K562 (cell line): ENCODE data around the gene EYA2.

Source experiments
- BHLHE40 ChIP-seq: IDR thresholded peaks from 2 replicates; pipeline ENCODE4 v1.6.1; 2011; ENCODE audit warnings: low read length, improper control_type of control experiment
- CBFB ChIP-seq: sonication (generic); formaldehyde crosslinking; IDR thresholded peaks from 2 replicates; pipeline ENCODE4 v1.4.0; 2020; ENCODE audit warnings: mild to moderate bottlenecking, missing genetic modification reagents
- CTCF ChIP-seq, 3 experiments: IDR thresholded peaks in 2 of 3; conservative IDR thresholded peaks in 1 of 3; 2 replicates each; pipeline ENCODE4 v1.5.1; 2011 to 2012; ENCODE audit warnings: low read length in 3 of 3, mild to moderate bottlenecking in 3 of 3, control low read depth in 2 of 3, improper control_type of control experiment in 1 of 3, inconsistent platforms in 1 of 3, low read depth in 1 of 3, mixed read lengths in 1 of 3, moderate library complexity in 1 of 3; ENCODE audit not compliant: insufficient read depth in 2 of 3
- HCFC1 ChIP-seq: IDR thresholded peaks from 2 replicates; pipeline ENCODE4 v1.6.1; 2012; ENCODE audit warnings: low read depth, low read length, improper control_type of control experiment
- JUN ChIP-seq, 2 experiments: sonication (generic) in 1 of 2; formaldehyde crosslinking in 1 of 2; IDR thresholded peaks; 2 replicates each; pipeline versions ENCODE4 v1.6.1 to v1.8.0; 2012 to 2022; ENCODE audit warnings: borderline replicate concordance in 2 of 2, mild to moderate bottlenecking in 2 of 2, improper control_type of control experiment in 1 of 2, low read depth in 1 of 2, low read length in 1 of 2, missing genetic modification reagents in 1 of 2
- MAFF ChIP-seq: IDR thresholded peaks from 2 replicates; pipeline ENCODE4 v1.6.1; 2012; ENCODE audit warnings: low read length, improper control_type of control experiment
- NFYB ChIP-seq: IDR thresholded peaks from 2 replicates; pipeline ENCODE4 v1.6.1; 2011; ENCODE audit warnings: mild to moderate bottlenecking, moderate library complexity; ENCODE audit not compliant: insufficient read length; ENCODE audit errors: extremely low read depth
- NR2C2 ChIP-seq, 2 experiments: fragments of 200-800 bp in 1 of 2; sonication (Bioruptor generic) in 1 of 2; sonication (generic) in 1 of 2; formaldehyde crosslinking in 1 of 2; IDR thresholded peaks; 2 replicates each; pipeline versions ENCODE4 v1.6.1 to v1.8.0; 2016 to 2022; ENCODE audit warnings: mild to moderate bottlenecking in 1 of 2, missing compliant biosample characterization in 1 of 2, missing genetic modification characterization in 1 of 2, missing genetic modification reagents in 1 of 2
- POLR2A ChIP-seq: fragments of 450-650 bp; conservative IDR thresholded peaks from 2 replicates; pipeline ENCODE4 v1.6.1; 2016
- RCOR1 ChIP-seq, 2 experiments: IDR thresholded peaks; 2 replicates each; pipeline ENCODE4 v1.6.1; 2012; ENCODE audit warnings: low read depth in 2 of 2, low read length in 2 of 2, borderline replicate concordance in 1 of 2, improper control_type of control experiment in 1 of 2
- TAF15 ChIP-seq: fragments of 200-400 bp; formaldehyde crosslinking; IDR thresholded peaks from 2 replicates; pipeline ENCODE4 v1.6.1; 2017; ENCODE audit warnings: mild to moderate bottlenecking, low read depth, low read length, moderate library complexity

- TF ChIP-seq CBFB (CRISPR knock-in tag) (no peak), CTCF (IDR thresholded peaks at IDR 0.05 in 2 of 3, conservative IDR thresholded peaks at IDR 0.05 in 1 of 3; ENCODE audit: insufficient read depth in 2 of 3, low read depth in 1 of 3, low read length in 3 of 3) (no peak), NR2C2 (CRISPR knock-in tag; IDR thresholded peaks at IDR 0.05) (no peak), NR2C2 (tag; IDR thresholded peaks at IDR 0.05) (no peak), BHLHE40 (no peak), RCOR1 (IDR thresholded peaks at IDR 0.05; ENCODE audit: borderline replicate concordance in 1 of 2, low read depth in 2 of 2, low read length in 2 of 2) (no peak), JUN (IDR thresholded peaks at IDR 0.05; ENCODE audit: borderline replicate concordance, low read depth, low read length) (no peak), JUN (CRISPR knock-in tag; IDR thresholded peaks at IDR 0.05; ENCODE audit: borderline replicate concordance) (no peak), TAF15 (no peak), HCFC1 (no peak), NFYB (no peak), MAFF (no peak), POLR2A (no peak)
These were observed 53.4 kb downstream of the EYA2 start for GRCh38 chr20:46948081-46948480.
